ENCODE data around the gene FAF1.
"Not testable (repeated sequence)": the region's sequence is repeated elsewhere in the genome, so short reads cannot be mapped to it uniquely, and the experiment has no call there.

FAF1 gene

GRCh38 chr1:50920409-50920808 is 39.7 kb downstream of the FAF1 start:
- H3K27me3 Mint-ChIP-seq = no peaks in the 10 kb centered on the region
- peaks cover 15% of the 10 kb centered on the region for H3K9me3 Mint-ChIP-seq
- no peak for DNase-seq
- H3K36me3 Mint-ChIP-seq (ENCODE audit: low read depth) = peaks cover 32% of the 10 kb centered on the region
- no peak overlapping the region for H3K27ac Mint-ChIP-seq
- H3K4me3 Mint-ChIP-seq = no peak overlapping the region
- no peak for ATAC-seq
- H3K4me1 Mint-ChIP-seq = peaks cover 19% of the 10 kb centered on the region

DNA sequence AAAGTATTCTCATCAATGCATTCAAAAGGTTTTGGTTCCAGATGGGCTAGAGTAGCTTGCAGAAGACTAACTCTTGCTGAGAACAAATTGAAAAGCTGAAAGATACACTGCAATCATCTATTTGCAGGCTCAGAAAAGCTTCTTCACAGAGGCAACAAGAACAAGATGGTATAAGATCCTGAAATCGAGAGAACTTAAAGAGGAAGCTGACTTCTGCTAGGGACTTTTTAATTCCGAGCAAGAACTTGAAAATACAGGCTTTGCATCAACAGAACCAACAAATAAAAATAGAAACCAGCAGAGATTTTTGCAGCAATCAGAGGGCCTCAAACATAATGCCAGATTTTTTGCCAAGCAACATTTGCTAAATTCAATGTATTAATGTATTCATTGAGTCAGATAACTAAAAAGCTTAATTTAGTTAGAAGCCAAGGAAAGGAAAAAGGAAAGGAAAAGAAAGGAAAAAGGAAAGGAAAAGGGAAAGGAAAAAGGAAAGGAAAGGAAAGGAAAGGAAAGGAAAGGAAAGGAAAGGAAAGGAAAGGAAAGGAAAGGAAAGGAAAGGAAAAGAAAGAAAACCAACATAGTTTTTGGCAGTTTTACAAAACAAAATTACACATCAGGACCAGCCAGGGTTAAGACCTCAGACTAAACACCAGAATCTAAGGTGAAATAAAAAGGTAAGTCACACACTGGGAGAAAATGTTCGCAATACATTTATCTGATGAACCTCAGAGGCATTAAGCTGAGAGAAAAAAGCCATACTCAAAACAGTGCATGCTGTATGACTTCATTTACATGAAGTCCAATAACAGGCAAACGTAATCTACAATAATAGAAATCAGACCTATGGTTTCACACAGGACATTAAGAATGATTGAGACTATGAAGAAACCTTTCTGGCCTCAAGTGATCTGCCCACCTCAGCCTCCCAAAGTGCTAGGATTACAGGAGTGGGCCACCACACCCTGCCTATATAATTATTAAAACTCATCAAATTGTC is 42.6 kb downstream of the FAF1 start:
- H3K27me3 Mint-ChIP-seq = no peaks in the 10 kb centered on the region
- ATAC-seq (no peak), DNase-seq (no peak)
- no peak overlapping the region for H3K4me3 Mint-ChIP-seq
- H3K36me3 Mint-ChIP-seq (ENCODE audit: low read depth) = peaks cover 10% of the 10 kb centered on the region
- peaks cover 11% of the 10 kb centered on the region for H3K4me1 Mint-ChIP-seq
- H3K9me3 Mint-ChIP-seq = no peaks in the 10 kb centered on the region
- no peak overlapping the region for H3K27ac Mint-ChIP-seq

- H3K27me3 Mint-ChIP-seq = no peaks in the 10 kb centered on the region
- peaks cover 11% of the 10 kb centered on the region for H3K4me1 Mint-ChIP-seq
- DNase-seq (no peak), ATAC-seq (no peak)
- no peaks in the 10 kb centered on the region for H3K9me3 Mint-ChIP-seq
- peaks cover 4% of the 10 kb centered on the region for H3K36me3 Mint-ChIP-seq (ENCODE audit: low read depth)
- H3K27ac Mint-ChIP-seq = no peak overlapping the region
- H3K4me3 Mint-ChIP-seq = no peak overlapping the region
Observed at GRCh38 chr1:50915621-50916020, 44.4 kb downstream of the FAF1 start.

- Mint-ChIP-seq H3K4me1 (peaks cover 11% of the 10 kb centered on the region), H3K27ac (no peak overlapping the region), H3K9me3 (peaks cover 4% of the 10 kb centered on the region), H3K27me3 (no peaks in the 10 kb centered on the region), H3K36me3 (ENCODE audit: low read depth) (peaks cover 9% of the 10 kb centered on the region), H3K4me3 (no peak overlapping the region)
- no peak for DNase-seq
- ATAC-seq = no peak
Observed at GRCh38 chr1:50913954-50914353, 46.1 kb downstream of the FAF1 start.

- not testable (repeated sequence) for H3K4me1 Mint-ChIP-seq, DNase-seq, H3K27me3 Mint-ChIP-seq, H3K27ac Mint-ChIP-seq, ATAC-seq, H3K4me3 Mint-ChIP-seq, H3K9me3 Mint-ChIP-seq
- peaks cover 17% of the 10 kb centered on the region for H3K36me3 Mint-ChIP-seq (ENCODE audit: low read depth)
Observed at GRCh38 chr1:50910356-50910755, 49.7 kb downstream of the FAF1 start.

DNA sequence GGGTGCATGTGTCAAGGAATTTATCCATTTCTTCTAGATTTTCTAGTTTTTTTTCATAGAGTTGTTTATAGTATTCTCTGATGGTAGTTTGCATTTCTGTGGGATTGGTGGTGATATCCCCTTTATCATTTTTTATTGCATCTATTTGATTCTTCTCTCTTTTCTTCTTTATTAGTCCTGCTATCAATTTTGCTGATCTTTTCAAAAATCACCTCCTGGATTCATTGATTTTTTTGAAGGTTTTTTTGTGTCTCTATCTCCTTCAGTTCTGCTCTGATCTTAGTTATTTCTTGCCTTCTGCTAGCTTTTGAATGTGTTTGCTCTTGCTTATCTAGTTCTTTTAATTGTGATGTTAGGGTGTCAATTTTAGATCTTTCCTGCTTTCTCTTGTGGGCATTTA is 52.5 kb downstream of the FAF1 start:
- not testable (repeated sequence) for H3K27me3 Mint-ChIP-seq, ATAC-seq, H3K9me3 Mint-ChIP-seq, H3K4me3 Mint-ChIP-seq, DNase-seq, H3K27ac Mint-ChIP-seq, H3K4me1 Mint-ChIP-seq
- H3K36me3 Mint-ChIP-seq (ENCODE audit: low read depth) = peaks cover 17% of the 10 kb centered on the region

DNA sequence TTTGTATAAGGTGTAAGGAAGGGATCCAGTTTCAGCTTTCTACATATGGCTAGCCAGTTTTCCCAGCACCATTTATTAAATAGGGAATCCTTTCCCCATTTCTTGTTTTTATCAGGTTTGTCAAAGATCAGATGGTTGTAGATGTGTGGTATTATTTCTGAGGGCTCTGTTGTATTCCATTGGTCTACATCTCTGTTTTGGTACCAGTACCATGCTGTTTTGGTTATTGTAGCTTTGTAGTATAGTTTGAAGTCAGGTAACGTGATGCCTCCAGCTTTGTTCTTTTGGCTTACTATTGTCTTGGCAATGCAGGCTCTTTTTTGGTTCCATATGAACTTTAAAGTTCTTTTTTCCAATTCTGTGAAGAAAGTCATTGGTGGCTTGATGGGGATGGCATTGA is 54.0 kb downstream of the FAF1 start:
- peaks cover 17% of the 10 kb centered on the region for H3K36me3 Mint-ChIP-seq (ENCODE audit: low read depth)
- H3K27ac Mint-ChIP-seq, H3K27me3 Mint-ChIP-seq, H3K9me3 Mint-ChIP-seq, DNase-seq, H3K4me1 Mint-ChIP-seq, H3K4me3 Mint-ChIP-seq, ATAC-seq: not testable (repeated sequence)

DNA sequence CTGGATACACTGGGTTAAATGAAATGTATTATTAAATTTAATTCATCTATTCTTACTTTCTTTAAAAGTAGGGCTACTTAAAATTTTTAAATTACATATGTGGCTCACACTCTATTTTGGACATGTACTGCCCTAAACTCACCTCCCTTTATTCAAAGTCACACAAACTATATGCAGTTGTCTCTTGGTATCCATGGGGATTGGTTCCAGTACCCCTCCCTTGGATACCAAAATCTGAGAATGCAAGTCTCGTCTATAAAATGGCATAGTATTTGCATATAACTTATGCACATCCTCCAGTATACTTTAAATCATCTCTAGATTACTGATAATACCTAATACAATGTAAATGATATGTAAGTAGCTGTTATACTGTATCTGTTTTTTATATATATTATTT is 57.6 kb downstream of the FAF1 start:
- H3K4me3 Mint-ChIP-seq = no peak overlapping the region
- H3K27me3 Mint-ChIP-seq = no peaks in the 10 kb centered on the region
- ATAC-seq = no peak
- H3K27ac Mint-ChIP-seq = no peak overlapping the region
- H3K4me1 Mint-ChIP-seq = peaks cover 7% of the 10 kb centered on the region
- peaks cover 7% of the 10 kb centered on the region for H3K36me3 Mint-ChIP-seq (ENCODE audit: low read depth)
- H3K9me3 Mint-ChIP-seq = peaks cover 5% of the 10 kb centered on the region
- no peak for DNase-seq

GRCh38 chr1:50901872-50902271 is 58.2 kb downstream of the FAF1 start:
- Mint-ChIP-seq H3K27ac (no peak overlapping the region), H3K36me3 (ENCODE audit: low read depth) (peaks cover 4% of the 10 kb centered on the region), H3K4me3 (no peak overlapping the region), H3K27me3 (no peaks in the 10 kb centered on the region), H3K9me3 (peaks cover 5% of the 10 kb centered on the region), H3K4me1 (peaks cover 7% of the 10 kb centered on the region)
- ATAC-seq (no peak), DNase-seq (no peak)

- Mint-ChIP-seq H3K27ac (no peak overlapping the region), H3K4me3 (no peak overlapping the region), H3K27me3 (no peaks in the 10 kb centered on the region), H3K36me3 (ENCODE audit: low read depth) (peaks cover 16% of the 10 kb centered on the region), H3K4me1 (peaks cover 15% of the 10 kb centered on the region), H3K9me3 (peaks cover 5% of the 10 kb centered on the region)
- DNase-seq = no peak
- ATAC-seq = no peak
Observed at GRCh38 chr1:50898773-50899172, 61.3 kb downstream of the FAF1 start.

- peaks cover 34% of the 10 kb centered on the region for H3K36me3 Mint-ChIP-seq (ENCODE audit: low read depth)
- DNase-seq (no peak), ATAC-seq (no peak)
- no peak overlapping the region for H3K27ac Mint-ChIP-seq
- peaks cover 23% of the 10 kb centered on the region for H3K9me3 Mint-ChIP-seq
- H3K4me3 Mint-ChIP-seq = no peak overlapping the region
- peaks cover 18% of the 10 kb centered on the region for H3K4me1 Mint-ChIP-seq
- H3K27me3 Mint-ChIP-seq = no peaks in the 10 kb centered on the region
Observed at GRCh38 chr1:50894340-50894739, 65.7 kb downstream of the FAF1 start.

DNA sequence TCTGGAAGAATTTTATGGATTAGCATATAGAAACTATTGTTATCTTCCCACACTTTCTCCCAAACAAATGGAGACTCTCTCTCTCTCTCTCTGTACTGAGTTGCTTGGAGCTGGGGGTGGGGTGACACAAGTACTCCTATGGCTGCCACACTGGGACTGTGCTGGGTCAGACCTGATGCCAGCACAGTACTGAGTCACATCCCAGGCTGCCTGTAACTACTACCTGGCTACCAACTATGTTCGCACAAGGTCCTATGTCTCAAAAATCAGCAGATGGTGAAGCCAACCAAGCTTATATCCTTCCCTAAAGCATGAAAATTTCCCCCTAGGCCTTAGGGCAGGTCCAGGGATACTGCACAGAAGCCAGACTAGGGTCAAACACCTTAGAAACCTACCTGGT is 66.6 kb downstream of the FAF1 start:
- no peak for DNase-seq
- ATAC-seq = no peak
- Mint-ChIP-seq H3K9me3 (peaks cover 23% of the 10 kb centered on the region), H3K4me3 (no peak overlapping the region), H3K4me1 (peaks cover 18% of the 10 kb centered on the region), H3K27me3 (no peaks in the 10 kb centered on the region), H3K27ac (no peak overlapping the region), H3K36me3 (ENCODE audit: low read depth) (peaks cover 34% of the 10 kb centered on the region)

DNA sequence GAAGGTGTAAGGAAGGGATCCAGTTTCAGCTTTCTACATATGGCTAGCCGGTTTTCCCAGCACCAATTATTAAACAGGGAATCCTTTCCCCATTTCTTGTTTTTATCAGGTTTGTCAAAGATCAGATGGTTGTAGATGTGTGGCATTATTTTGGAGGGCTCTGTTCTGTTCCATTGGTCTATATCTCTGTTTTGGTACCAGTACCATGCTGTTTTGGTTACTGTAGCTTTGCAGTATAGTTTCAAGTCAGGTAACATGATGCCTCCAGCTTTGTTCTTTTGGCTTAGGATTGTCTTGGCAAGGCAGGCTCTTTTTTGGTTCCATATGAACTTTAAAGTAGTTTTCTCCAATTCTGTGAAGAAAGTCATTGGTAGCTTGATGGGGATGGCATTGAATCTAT is 72.5 kb downstream of the FAF1 start:
- not testable (repeated sequence) for H3K27ac Mint-ChIP-seq, H3K27me3 Mint-ChIP-seq, H3K4me3 Mint-ChIP-seq, ATAC-seq, DNase-seq, H3K4me1 Mint-ChIP-seq, H3K9me3 Mint-ChIP-seq
- peaks cover 12% of the 10 kb centered on the region for H3K36me3 Mint-ChIP-seq (ENCODE audit: low read depth)

GRCh38 chr1:50880373-50880772 is 79.7 kb downstream of the FAF1 start:
- Mint-ChIP-seq H3K27me3 (no peaks in the 10 kb centered on the region), H3K36me3 (ENCODE audit: low read depth) (peaks cover 3% of the 10 kb centered on the region), H3K9me3 (no peaks in the 10 kb centered on the region), H3K4me1 (peaks cover 11% of the 10 kb centered on the region), H3K4me3 (no peak overlapping the region), H3K27ac (no peak overlapping the region)
- ATAC-seq = no peak
- DNase-seq = no peak

GRCh38 chr1:50879137-50879536 is 80.9 kb downstream of the FAF1 start:
- Mint-ChIP-seq H3K27me3 (no peaks in the 10 kb centered on the region), H3K36me3 (ENCODE audit: low read depth) (peaks cover 2% of the 10 kb centered on the region), H3K4me1 (peaks cover 11% of the 10 kb centered on the region), H3K9me3 (no peaks in the 10 kb centered on the region), H3K27ac (no peak overlapping the region), H3K4me3 (no peak overlapping the region)
- ATAC-seq (no peak), DNase-seq (no peak)

Measured in activated naive CD8-positive, alpha-beta T cell treated with anti-CD3 and anti-CD28 coated beads, Interleukin-2, amount 50 U/mL, for 24 hours (primary cell).